Glutamatergic neuron (in vitro differentiated cells): ENCODE data around the gene HAGH. TPM values are rescaled to one million over a fixed set of nuclear protein-coding genes. Genes with fewer than 3 reads are reported as not detected.

Source experiments
- DNase-seq: peaks from one replicate; pipeline ENCODE4 v3.0.0; 2022
- H3K27ac Mint-ChIP-seq: one replicate; pipeline ENCODE4 v1.8.0; 2020; ENCODE audit warnings: mild to moderate bottlenecking, mixed read lengths, inconsistent platforms; ENCODE audit not compliant: unreplicated experiment
- H3K27me3 Mint-ChIP-seq: one replicate; pipeline ENCODE4 v1.8.0; 2020; ENCODE audit warnings: mild to moderate bottlenecking, moderate library complexity, mixed read lengths, inconsistent platforms; ENCODE audit not compliant: unreplicated experiment
- H3K36me3 Mint-ChIP-seq: one replicate; pipeline ENCODE4 v1.8.0; 2020; ENCODE audit warnings: mild to moderate bottlenecking, mixed read lengths, inconsistent platforms; ENCODE audit not compliant: unreplicated experiment
- H3K4me1 Mint-ChIP-seq: one replicate; pipeline ENCODE4 v1.8.0; 2020; ENCODE audit warnings: mild to moderate bottlenecking, low read depth, mixed read lengths, inconsistent platforms; ENCODE audit not compliant: unreplicated experiment
- H3K4me3 Mint-ChIP-seq: one replicate; pipeline ENCODE4 v1.8.0; 2020; ENCODE audit warnings: mild to moderate bottlenecking, mixed read lengths, inconsistent platforms; ENCODE audit not compliant: unreplicated experiment
- H3K9me3 Mint-ChIP-seq: one replicate; pipeline ENCODE4 v1.8.0; 2020; ENCODE audit warnings: mild to moderate bottlenecking, moderate library complexity, mixed read lengths, inconsistent platforms; ENCODE audit not compliant: unreplicated experiment
- total RNA-seq: library from RNA; stranded (reverse); fragmentation: NEBNext Ultra II Directional; extraction: Animal tissue kit (Norgen Biotek cat#: 25700); gene quantifications from one replicate; pipeline ENCODE4 v1.2.1, GENCODE V29; 2021; ENCODE audit not compliant: unreplicated experiment
- TF ChIP-seq, protein P1 (sequence below): fragments of 200-600 bp; sonication (generic); IDR thresholded peaks from one replicate; pipeline ENCODE4 v1.5.0; 2021; ENCODE audit not compliant: partially characterized antibody, unreplicated experiment

The HAGH gene
- total RNA-seq, 1 donor from 2014 or later, result 99.6 TPM

GRCh38 chr16:1794908-1795666 lies 31.5 kb downstream of the HAGH start:
- Mint-ChIP-seq H3K27ac (no peak overlapping the region), H3K27me3 (no peaks in the 10 kb centered on the region), H3K9me3 (peaks cover 9% of the 10 kb centered on the region), H3K36me3 (peaks cover 11% of the 10 kb centered on the region), H3K4me1 (no peaks in the 10 kb centered on the region), H3K4me3 (no peak overlapping the region)
- peak; percentile 16 for DNase-seq
- TF ChIP-seq, protein P1, sequence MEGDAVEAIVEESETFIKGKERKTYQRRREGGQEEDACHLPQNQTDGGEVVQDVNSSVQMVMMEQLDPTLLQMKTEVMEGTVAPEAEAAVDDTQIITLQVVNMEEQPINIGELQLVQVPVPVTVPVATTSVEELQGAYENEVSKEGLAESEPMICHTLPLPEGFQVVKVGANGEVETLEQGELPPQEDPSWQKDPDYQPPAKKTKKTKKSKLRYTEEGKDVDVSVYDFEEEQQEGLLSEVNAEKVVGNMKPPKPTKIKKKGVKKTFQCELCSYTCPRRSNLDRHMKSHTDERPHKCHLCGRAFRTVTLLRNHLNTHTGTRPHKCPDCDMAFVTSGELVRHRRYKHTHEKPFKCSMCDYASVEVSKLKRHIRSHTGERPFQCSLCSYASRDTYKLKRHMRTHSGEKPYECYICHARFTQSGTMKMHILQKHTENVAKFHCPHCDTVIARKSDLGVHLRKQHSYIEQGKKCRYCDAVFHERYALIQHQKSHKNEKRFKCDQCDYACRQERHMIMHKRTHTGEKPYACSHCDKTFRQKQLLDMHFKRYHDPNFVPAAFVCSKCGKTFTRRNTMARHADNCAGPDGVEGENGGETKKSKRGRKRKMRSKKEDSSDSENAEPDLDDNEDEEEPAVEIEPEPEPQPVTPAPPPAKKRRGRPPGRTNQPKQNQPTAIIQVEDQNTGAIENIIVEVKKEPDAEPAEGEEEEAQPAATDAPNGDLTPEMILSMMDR, result no peak

DNA sequence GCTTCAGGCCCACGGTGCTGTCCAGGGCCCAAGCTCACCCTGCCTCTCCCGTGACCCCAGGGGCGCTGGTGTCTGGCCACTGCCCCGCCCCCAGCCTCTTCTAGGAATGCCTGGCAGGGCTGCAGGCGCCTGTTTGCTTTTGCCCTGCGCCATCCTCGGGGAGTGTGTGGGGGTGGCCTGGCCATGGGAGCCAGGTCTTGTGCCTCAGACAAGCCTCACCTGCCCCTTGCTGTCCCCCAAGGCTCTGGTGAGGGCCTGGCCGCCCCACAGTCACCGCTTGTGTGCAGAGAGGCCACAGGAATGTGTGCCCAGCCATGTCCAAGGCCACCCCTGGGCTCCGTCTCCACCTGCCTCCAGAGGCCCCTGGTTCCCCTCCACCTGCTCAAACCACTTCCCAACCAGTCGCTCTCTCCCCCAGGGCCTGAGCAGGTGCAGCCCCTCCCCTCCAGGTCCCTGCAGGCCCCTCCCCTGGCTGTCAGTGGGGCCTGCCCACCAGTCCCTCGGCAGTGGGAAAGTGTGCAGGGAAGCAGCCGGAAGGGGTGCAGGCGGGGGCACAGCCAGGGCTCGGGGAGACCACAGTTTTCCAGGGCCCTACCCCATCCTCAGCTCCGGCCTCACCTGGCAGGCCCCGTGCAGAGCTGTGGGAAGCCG lies 32.3 kb downstream of the HAGH start:
- TF ChIP-seq, protein P1, result no peak
- no peaks in the 10 kb centered on the region for H3K27me3 Mint-ChIP-seq
- no peaks in the 10 kb centered on the region for H3K4me1 Mint-ChIP-seq
- H3K4me3 Mint-ChIP-seq, result no peak overlapping the region
- peaks cover 7% of the 10 kb centered on the region for H3K9me3 Mint-ChIP-seq
- H3K27ac Mint-ChIP-seq, result no peak overlapping the region
- H3K36me3 Mint-ChIP-seq, result peaks cover 5% of the 10 kb centered on the region
- no peak for DNase-seq

DNA sequence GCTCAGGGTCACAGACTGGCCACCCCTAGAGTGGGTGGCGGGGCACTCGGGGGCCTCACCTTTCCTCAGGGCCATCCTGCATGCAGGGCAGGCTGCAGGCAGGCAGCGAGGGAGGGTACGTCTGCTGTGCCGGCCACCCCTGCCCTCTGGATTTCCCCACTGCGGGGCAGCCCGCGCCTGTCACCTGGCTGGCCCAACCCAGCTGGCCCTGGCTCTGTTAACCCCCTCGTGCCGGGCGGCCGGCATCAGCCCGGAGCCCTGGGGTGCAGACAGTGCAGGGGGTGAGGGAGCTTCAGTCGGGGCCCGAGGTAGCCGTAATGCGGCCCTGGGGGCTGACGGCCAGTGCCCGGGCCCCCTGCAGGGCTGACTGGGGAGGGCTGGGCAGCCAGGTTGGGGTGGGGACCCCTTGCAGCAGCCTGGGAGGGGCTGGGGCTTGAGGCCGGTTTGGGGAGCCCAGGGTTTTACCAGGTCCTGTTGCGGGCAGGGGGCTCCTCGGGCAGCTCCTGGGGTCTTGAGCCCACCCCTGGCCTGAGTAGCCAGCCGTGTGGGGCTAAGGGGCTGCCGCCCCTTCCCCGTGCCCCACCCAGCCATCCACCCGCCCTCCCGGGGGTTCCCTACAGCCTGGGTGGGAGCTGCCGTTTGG lies 32.9 kb downstream of the HAGH start, which contains the start of gene IGFALS:
Gene IGFALS (minus strand): TSS at position 128 of the 643 bp plus-strand sequence. CDS start 53 bp downstream, at position 75.
- DNase-seq, result no peak
- H3K9me3 Mint-ChIP-seq, result peaks cover 5% of the 10 kb centered on the region
- H3K4me3 Mint-ChIP-seq, result no peak within 1 kb of the TSS
- H3K27ac Mint-ChIP-seq, result no peak within 1 kb of the TSS
- H3K27me3 Mint-ChIP-seq, result no peaks in the 10 kb centered on the region
- TF ChIP-seq, protein P1, result no peak
- H3K4me1 Mint-ChIP-seq, result no peaks in the 10 kb centered on the region
- no peaks in the 10 kb centered on the region for H3K36me3 Mint-ChIP-seq

GRCh38 chr16:1792836-1793577 lies 33.6 kb downstream of the HAGH start:
- Mint-ChIP-seq H3K27ac (no peak overlapping the region), H3K9me3 (peaks cover 5% of the 10 kb centered on the region), H3K36me3 (no peaks in the 10 kb centered on the region), H3K4me1 (no peaks in the 10 kb centered on the region), H3K27me3 (no peaks in the 10 kb centered on the region), H3K4me3 (no peak overlapping the region)
- DNase-seq, result no peak
- TF ChIP-seq, protein P1, result no peak
